GM20000 (cell line): ENCODE results near the gene TMEM45A.
A peak's percentile ranks its signal among the peaks of the same experiment; 100 is the strongest.

Experiments used
- DNase-seq: peaks from one replicate; pipeline ENCODE4 v3.0.0; 2012; ENCODE audit warnings: low spot score
- TF ChIP-seq, protein P1 (sequence below): IDR thresholded peaks from 2 replicates; pipeline ENCODE4 v1.5.1; 2012; ENCODE audit warnings: mild to moderate bottlenecking, control low read depth; ENCODE audit errors: extremely low read depth, missing control alignments

Gene TMEM45A

DNA sequence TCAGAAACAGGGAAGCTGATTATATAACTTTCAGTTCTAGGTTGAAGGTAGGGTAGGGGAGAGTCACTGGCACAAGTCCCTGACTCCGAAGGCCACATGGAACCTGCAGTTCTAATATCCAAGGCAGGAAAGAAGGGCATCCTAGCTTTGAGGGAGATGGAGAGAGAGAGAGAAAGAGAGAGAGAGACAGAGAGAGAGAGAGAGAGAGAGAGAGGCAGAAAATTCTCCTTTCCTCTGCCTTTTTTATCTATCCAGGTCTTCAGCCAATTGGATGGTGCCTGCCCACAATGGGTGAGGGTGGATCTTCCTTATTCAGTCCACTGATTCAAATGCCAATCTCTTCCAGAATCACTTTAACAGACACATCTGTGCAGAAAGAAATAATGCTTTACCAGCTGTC is 35.7 kb upstream of the TMEM45A start:
- DNase-seq = no peak
- TF ChIP-seq, protein P1, sequence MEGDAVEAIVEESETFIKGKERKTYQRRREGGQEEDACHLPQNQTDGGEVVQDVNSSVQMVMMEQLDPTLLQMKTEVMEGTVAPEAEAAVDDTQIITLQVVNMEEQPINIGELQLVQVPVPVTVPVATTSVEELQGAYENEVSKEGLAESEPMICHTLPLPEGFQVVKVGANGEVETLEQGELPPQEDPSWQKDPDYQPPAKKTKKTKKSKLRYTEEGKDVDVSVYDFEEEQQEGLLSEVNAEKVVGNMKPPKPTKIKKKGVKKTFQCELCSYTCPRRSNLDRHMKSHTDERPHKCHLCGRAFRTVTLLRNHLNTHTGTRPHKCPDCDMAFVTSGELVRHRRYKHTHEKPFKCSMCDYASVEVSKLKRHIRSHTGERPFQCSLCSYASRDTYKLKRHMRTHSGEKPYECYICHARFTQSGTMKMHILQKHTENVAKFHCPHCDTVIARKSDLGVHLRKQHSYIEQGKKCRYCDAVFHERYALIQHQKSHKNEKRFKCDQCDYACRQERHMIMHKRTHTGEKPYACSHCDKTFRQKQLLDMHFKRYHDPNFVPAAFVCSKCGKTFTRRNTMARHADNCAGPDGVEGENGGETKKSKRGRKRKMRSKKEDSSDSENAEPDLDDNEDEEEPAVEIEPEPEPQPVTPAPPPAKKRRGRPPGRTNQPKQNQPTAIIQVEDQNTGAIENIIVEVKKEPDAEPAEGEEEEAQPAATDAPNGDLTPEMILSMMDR = no peak

DNA sequence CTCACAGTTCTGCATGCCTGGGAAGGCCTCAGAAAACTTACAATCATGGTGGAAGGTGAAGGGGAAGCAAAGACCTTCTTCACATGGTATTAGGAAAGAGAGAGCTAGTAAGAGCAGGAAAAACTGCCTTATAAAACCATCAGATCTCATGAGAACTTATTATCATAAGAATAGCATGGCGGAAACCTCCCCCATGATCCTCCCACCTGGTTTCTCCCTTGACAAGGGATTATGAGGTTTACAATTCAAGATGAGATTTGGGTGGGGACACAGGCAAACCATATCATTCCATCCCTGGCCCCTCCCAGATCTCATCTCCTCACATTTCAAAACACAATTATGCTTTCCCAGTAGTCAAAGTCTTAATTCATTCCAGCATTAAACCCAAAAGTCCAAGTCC is 34.6 kb upstream of the TMEM45A start:
- DNase-seq = no peak
- TF ChIP-seq, protein P1 = no peak

DNA sequence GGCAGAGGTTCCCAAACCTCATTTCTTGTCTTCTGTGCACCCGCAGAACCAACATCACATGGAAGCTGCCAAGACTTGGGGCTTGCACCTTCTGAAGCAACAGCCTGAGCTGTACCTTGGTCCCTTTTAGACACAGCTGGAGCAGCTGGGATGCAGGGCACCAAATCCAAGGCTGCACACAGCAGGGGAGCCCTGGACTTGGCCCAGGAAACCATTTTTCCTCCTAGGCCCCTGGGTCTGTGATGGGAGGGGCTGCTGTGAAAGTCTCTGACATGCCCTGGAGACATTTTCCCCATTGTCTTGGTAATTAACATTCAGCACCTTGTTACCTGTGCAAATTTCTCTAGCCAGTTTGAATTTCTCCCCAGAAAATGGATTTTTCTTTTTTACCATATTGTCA is 33.6 kb upstream of the TMEM45A start:
- DNase-seq = no peak
- TF ChIP-seq, protein P1 = no peak

DNA sequence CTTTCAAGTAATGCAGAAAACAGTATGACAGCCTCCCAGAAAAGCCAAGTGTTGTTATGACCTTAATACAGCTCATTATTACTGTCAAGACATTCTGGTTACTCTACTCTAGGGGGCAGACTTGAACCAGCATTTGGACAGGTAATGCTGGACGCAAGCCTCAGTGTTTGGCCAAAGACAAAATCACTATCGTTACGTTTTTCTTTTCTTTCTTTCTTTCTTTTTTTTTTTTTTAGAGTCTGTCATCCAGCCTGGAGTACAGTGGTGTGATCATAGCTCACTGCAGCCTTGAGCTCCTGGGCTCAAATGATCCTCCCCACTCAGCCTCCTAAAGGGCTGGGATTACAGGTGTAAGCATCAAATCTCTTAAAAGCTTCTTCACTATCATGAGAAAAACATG is 29.4 kb upstream of the TMEM45A start:
- DNase-seq = peak; percentile 70
- TF ChIP-seq, protein P1 = peak; percentile 62

DNA sequence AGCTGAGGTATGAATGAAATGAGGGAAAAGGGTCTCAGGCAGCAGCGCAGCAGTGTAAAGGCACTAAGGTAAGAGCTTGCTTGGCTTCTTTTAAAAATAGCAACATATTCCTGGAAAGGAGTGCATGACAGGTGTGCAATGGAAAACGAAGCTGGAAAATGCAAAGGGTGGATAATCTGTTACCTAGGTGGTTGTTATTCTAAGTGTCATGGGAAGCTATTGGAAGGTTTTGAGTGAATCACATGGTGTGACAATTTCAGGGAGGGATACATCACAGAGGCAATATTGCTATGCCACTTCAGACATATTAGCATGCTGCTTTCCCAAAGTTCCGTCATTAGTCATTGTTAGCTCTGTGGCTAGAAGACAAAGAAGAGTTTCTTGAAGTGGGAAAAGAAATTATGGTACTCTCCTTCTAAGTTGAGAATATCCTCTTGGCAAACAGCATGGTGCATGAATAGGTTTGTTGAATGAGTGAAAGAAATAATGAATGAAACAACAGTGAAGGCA is 28.7 kb upstream of the TMEM45A start:
- no peak for DNase-seq
- TF ChIP-seq, protein P1 = no peak

DNA sequence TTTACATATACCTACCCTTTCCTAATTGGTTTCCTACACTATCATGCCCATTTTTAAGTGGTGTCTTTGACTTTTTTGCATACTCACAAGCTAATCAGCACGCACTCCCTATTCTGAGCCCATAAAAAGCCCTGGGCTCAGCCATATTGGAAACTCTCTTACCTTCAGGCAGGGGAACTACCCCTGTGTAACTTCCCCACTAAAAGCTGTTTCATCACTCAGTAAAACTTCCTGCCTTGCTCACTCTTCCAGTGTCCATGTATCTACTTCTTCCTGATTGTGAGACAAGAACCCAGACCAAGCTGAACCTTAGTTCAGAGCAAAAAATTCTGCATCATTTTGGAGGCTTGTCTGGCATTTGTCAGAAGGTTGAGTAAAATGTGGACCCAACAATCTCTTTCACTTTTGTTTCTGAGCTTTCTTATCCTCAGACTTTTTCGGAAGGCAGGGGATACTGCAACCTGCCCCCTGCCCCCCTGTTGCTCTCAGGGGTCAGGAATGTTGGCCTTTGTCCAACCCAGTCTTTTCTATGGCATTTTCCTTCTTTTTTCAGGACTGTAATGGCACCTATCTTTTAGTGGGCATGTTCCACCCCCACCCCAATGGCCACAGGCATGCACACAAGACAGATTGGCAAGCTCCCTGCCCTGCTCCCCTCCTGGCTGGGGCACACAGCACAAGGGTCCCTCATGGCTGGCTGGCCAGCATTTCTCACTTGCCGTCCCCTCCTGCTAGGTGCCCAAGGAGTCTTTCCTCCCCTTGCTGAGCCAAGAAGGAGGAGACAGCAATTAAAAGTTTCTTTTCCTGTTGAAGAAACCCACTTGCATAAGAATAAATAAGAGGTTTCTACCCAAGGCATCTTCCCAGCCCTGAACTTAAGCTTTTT is 26.3 kb upstream of the TMEM45A start:
- DNase-seq = peak; percentile 47
- TF ChIP-seq, protein P1 = no peak

DNA sequence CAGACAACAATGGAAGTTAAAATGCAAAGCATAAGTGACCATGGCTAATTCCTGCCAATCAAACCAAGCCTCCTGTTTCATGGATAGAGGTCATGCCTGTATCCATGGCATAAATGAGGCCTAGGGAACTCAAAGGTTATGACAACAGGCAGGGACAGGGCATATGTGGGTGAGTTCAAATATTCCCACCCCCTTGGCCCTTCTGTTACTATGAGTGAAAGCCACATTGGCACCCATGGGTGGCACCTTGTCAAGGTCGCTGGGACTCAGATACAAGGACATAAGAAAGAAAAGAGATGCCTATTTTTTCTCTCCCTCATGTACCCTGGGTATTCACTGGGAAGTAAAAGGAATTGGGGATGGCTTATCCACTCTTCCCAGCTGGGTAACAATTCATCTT is 25.3 kb upstream of the TMEM45A start:
- DNase-seq = no peak
- TF ChIP-seq, protein P1 = no peak
